Measurements from ENCODE around the gene COL4A6.

Gene COL4A6

DNA sequence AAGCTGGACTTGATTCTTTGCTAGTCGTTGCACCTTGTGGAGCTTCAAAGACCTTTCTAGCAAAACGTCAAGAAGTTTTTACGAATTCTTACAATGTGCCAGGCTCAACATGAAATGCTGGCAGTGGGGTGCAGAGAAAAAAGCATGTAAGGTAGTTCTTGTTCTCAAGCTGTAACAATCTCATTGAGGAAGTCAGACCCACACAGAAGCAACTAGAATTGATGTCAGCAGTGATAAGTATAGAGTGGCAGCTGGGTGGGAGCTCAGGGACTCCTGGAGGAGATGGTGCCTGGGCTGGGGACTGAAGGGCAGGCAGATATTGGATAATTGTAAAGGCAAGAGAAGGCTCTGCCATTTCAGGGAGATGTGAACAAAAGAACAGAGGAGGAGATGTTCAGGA lies 264.3 kb downstream of the COL4A6 start:
- H3K4me3 ChIP-seq (ENCODE audit: low read length): no peak overlapping the region
- DNase-seq (ENCODE audit: low read depth, low spot score): no peak

DNA sequence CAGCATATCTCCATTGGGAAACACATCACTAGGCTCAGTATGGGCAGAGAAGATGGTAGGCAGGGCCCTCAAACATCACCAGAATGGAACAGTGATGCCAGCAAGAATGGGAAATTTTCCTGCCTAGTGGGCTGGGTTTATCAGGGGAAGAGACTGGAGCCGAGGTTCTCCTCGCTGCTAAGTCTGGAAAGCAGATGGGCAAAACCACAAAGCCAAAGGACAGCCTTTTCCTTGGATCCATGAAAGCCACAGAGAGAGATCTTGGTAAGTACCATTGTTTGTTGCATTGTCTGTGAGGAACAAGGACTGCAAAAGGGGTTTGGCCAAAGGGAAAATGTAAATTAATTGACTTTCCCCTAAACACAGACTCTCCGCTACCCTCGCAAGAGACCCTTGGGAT lies 266.6 kb downstream of the COL4A6 start:
- no peak for DNase-seq (ENCODE audit: low read depth, low spot score)
- no peak overlapping the region for H3K4me3 ChIP-seq (ENCODE audit: low read length)

DNA sequence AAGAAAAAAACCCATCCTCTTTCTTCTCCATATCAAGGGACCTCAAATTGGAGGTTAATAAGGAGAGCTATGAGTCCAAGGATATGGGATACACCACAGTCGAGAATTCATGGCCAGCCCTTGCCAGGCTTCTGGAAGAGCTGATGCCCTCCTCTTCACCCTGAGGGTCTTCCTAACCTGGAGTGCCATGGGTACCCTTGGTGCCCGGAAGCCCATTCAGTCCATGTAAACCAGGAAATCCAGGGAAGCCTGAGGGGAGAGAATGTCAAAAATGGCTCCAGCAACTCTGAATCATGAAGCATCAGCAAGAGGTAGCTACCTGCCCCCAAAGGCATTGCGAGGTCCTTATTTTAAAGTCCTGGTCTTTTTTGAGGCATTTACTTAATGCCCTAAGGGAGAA lies 268.5 kb downstream of the COL4A6 start:
- H3K4me3 ChIP-seq (ENCODE audit: low read length): no peak overlapping the region
- no peak for DNase-seq (ENCODE audit: low read depth, low spot score)

DNA sequence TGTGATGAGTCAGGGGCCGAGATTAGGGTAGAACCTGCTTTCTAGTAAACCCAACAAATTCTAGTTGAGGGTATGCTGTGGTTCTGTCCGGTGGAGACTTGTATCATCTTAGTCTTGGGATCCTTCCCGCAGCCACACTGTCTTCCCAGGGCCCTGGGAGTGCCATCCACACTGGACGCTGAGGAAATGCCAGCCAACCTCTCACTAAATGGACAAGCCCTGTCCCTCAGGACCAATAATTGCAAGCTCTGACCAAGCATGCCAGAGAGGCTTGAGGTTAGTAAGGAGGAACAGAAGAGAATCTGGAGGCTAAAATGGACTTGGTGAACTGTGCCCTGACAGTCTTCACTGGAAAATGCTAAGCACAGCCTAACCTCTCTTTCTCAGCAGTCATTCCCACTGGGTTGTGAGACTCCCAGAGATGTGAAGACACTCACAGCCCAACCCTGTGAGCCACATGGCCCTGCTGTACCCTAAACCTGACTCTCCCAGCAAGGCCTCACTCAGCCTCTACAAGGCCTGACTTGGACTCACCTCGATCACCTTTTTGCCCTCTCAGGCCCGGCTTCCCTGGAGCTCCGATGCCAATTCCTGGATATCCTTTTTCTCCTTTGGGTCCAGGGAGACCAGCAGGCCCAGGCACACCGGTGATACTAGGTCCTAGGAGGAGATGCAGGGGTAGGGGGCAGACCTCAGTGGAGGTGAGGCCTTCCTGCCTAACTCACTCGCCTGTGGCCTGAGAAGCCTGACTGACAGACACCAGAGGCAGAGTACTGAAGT lies 269.1 kb downstream of the COL4A6 start:
- DNase-seq (ENCODE audit: low read depth, low spot score): no peak
- no peak overlapping the region for H3K4me3 ChIP-seq (ENCODE audit: low read length)

DNA sequence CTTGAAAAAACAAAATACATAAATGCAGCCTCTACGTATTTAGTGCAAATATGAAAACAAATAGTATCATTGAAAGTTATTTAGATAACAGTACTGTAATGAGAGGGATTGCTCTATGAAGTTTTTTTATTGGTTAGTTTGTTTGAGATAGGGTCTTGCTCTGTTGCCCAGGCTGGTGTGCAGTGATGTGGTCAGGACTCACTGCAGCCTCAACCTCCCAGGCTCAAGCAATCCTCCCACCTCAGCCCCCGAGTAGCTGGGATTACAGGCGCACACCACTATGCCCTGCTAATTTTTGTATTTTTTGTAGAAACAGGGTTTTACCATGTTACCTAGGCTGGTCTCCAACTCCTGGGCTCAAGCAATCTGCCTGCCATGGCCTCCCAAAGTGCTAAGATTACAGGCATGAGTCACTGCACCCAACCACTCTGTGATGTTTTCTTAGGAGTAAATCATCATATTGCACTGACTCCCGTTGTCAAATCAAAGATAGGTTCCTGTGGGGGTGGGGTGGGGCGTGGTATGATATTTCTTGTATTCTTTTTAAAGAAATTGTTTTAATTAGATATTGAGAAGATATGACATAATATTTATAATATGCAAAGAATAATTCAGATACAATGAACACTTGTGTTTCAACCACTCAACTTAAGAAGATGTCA lies 270.9 kb downstream of the COL4A6 start:
- no peak overlapping the region for H3K4me3 ChIP-seq (ENCODE audit: low read length)
- DNase-seq (ENCODE audit: low read depth, low spot score): no peak

DNA sequence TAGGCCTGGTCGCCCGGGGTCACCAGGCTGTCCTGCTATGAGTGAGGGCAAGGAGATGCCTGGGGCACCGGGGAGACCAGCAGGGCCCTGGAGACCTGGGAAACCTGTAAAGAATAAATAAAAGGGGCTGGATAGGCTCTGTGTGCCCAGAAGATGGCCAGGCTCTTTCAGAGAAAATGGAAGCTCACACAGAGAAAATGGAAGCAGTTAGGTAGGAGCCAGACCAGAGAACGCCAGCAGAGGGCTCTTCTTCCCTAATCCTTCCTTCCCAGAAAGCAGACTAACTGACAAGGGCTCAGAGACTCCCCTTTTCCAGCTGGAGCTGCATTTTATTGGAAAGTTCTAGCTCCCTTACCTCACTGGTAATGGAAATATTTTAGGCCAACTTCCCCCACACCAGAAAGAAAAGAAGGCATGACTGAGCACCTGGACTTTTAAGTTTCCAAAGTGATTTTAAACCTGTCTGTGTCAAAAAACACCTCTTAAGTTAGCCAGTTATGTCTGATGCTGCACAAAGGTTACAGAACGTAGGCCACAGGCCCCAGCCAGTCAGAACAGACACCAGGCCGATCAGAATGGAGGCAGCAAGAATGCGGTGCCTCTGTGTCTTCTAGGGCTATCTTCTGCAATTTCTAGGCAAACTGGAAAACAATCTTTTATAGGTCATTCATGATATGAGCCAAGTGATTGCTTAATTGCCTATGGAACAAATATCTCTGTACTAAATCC lies 272.7 kb downstream of the COL4A6 start:
- DNase-seq (ENCODE audit: low read depth, low spot score): no peak
- no peak overlapping the region for H3K4me3 ChIP-seq (ENCODE audit: low read length)

DNA sequence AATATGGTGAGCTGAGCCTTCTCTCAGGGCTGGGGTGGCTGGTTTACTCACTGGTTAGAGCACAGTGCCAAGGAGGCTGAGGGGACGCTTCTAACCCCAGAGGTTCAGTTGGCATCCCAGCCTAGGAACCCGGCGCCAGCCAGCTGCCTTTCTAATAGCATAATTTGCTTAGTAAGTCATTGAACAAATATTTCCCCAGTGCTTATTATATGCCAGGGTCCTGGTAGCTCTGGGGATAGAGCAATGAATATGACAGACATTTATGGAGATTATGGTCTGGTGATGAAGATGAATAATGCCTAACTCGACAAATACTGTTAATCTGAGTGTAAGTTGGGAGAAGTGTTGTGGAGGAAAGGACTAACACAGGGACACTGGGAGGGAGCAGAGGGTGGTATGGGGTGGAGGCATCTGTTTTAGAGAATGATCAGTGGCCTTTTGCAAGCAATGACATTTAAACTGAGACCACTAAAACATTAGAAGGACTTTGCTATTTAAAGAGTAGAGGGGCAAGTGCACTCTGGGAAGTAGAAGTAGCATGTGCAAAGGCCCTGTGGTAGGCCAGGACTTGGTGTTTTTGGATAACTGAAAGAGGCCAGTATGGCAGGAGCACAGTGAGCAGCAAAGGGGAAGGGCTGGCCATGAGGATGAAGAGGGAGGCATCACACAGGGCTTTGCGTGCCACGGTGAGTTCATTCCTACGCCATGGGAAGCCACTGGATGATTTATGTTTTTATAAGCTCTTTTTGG lies 274.7 kb downstream of the COL4A6 start:
- no peak for DNase-seq (ENCODE audit: low read depth, low spot score)
- no peak overlapping the region for H3K4me3 ChIP-seq (ENCODE audit: low read length)

DNA sequence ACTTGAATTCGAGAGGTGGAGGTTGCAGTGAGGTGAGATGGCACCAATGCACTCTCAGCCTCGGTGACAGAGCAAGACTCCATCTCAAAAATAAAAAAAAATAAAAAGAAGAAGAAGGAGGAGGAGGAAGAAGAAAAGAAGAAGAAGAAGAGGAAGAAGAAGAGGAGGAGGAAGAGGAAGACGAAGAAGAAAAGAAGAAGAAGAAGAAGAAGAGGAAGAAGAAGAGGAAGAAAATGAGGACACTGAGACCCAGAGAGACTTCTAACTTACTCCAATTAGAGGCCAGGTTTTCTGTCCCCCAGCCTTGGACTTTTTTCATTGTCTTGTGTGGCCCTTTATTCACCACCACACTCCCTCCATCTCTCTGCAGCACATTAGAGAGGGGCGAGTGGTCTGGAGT lies 276.0 kb downstream of the COL4A6 start:
- DNase-seq (ENCODE audit: low read depth, low spot score): no peak
- H3K4me3 ChIP-seq (ENCODE audit: low read length): no peak overlapping the region

DNA sequence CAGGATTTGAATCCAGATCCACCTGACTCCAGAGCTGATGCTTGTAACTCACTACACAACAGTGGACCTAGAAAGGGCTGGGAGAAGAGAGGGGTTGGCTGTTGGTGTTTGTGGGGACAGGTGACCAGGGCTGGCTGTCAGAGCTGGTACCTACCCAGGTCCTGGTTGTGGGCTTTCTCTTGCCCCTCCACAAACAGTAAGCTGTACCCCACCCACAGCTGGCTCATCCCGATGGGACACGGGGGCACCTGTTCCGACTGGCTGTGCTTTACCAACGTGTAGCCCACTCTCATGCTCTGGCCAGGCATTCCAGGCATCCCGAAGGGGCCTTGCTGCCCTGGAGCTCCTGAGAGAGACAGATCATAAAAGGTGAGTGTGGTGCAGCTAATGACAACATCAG lies 277.9 kb downstream of the COL4A6 start:
- no peak overlapping the region for H3K4me3 ChIP-seq (ENCODE audit: low read length)
- DNase-seq (ENCODE audit: low read depth, low spot score): no peak

DNA sequence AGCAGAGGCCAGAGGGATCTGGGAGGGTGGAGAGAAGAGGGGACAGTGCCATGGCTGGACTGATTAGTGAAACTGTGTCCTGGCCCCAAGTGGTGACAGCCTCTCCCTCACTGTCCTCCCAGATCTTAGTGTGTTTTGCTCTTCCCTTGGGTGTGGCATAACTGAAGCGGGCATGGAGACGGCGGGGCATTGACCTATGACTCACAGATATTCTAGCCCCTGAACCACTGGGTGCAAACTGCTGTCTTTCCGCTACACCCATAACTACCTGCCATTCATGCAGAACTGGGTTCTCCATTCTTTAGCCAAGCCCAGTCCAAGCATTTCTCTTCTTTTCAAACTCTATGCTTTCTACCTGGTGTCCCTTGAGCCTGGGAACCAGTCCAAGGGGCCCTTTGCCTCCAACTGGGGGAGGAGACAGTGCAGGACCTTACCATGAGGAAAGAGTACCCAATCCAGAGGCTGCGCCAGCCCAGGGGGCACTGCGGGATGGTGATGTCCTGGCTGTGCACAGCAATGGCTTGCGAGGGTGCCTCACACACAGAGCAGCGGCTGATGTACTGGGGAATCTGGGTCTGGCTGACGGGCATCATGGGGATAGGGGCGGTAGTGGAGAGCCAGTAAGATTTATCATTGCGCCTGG lies 279.1 kb downstream of the COL4A6 start:
- no peak for DNase-seq (ENCODE audit: low read depth, low spot score)
- H3K4me3 ChIP-seq (ENCODE audit: low read length): no peak overlapping the region

DNA sequence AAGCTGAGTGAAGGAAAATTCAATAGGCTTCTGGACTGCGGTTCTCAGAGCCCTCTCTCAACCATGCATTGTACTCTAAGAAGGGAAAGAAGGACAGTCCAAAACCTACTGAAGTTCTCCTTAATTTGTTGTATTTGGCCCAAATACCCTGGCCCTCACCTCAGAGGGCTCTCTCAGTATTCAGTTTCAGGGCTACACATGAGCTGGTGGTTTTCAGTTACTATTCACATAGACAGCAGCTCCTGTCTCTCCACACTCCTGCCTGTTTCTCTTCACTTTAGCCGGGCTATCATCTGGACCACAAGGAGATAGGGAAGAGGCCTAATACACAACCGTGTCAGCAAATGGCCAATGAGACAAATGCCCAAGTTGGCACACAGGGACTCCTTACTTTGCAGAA lies 280.6 kb downstream of the COL4A6 start:
- no peak for DNase-seq (ENCODE audit: low read depth, low spot score)
- H3K4me3 ChIP-seq (ENCODE audit: low read length): no peak overlapping the region

DNA sequence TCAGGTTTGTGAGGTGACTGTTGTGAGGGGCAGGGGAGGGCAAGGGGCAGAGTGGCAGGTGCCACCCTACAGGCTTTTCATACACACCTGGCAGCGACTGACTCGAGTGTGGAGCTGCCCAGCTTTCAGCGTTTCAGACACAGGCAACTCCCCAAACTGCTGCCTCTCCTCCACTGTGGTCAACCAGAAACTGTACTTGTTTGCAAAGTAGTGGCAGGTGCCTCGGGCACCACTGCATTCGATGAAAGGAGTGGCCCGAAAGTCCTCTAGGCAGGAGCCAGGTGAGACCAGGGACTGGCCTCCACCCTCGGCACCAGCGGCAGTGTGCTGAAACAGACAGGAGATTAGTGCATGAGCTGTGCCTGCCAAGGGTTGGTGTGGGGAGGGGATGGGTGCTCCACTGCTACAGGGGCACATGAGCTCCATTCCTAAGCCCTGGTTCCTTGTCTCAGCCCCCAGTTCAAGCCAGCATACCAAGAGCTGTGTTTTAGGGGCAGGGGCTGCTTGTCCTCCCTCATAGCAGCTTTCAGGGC lies 281.2 kb downstream of the COL4A6 start:
- H3K4me3 ChIP-seq (ENCODE audit: low read length): no peak overlapping the region
- DNase-seq (ENCODE audit: low read depth, low spot score): no peak

DNA sequence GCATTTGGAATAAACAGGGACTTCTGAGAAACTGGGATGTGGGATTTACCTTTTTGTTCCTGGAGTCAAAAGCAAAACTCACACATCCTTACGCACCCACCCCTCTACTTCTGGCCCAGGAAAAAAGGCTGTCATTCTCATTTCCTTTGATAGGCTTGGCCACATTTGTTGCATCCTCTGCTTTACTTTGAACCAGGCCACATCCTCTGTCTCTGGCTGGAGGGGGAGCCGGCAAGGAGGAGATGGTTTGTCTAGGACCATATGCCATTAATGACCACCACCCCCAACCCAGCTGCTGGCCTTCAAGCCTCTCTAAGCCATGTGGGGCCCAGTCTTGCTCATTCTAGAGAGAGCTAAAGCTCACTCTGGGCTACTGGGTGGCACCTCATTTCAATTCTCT lies 282.1 kb downstream of the COL4A6 start:
- DNase-seq (ENCODE audit: low read depth, low spot score): no peak
- no peak overlapping the region for H3K4me3 ChIP-seq (ENCODE audit: low read length)

DNA sequence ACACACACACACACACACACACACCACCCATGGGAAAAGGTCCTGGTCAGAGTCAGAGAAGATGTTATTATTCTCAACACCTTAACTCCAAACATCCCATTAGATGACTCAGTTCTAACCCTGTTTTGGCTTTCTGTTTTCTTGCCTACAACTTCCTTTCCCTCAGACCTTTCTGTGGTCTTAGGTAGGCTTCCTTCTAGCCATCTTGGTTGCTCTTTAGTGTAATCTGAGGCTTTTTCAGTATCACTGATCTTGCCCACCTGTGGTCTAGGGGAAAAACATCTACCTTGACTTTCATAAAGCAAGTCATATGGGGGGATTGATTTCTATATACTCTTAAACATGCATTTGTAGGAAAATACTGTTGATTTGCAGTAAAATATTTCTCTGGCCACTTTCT lies 289.7 kb downstream of the COL4A6 start:
- H3K4me3 ChIP-seq (ENCODE audit: low read length): no peak overlapping the region
- DNase-seq (ENCODE audit: low read depth, low spot score): peak; percentile 9

DNA sequence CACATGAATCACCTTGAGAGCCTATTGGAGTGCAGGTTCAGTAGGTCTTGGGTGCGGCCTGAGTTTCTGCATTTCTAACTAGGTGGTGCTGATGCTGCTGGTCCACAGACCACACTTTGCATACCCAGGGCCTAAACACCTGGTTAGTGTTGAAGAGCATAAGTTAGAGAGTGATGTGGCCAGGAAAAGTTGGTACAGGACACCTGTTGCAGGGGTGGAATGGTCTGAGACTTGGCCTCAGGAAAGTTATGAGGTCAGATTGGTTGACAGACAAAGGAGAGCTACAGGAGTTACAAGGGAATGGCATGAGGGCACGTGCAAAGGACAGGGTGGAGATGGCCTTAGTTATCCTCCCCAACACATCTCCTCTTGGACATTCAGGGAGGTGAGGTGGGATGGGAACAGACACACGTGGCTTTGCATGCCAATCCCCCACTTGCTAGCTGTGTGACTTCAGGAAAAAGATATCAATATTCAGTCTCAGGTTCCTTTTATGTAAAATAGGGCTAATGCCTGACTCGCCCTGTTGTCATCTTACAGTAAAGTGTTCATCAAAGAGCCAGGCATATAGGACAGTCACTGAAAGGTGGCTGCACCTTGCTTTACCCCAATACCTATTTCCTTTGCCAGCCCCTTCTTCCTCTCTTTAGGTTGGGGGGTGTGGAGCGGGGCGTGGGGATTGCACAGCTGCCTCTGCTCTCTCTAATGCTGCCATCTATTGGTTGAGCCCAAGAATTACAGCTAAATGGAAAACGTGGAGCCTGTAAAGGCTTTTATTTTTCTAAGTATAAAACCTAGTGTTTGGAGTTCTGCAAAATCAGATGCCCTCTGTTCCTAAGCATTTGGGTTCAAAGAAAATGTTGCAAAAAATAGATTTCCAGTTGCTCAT lies 299.2 kb downstream of the COL4A6 start:
- DNase-seq (ENCODE audit: low read depth, low spot score): peak; percentile 4
- H3K4me3 ChIP-seq (ENCODE audit: low read length): no peak overlapping the region

DNA sequence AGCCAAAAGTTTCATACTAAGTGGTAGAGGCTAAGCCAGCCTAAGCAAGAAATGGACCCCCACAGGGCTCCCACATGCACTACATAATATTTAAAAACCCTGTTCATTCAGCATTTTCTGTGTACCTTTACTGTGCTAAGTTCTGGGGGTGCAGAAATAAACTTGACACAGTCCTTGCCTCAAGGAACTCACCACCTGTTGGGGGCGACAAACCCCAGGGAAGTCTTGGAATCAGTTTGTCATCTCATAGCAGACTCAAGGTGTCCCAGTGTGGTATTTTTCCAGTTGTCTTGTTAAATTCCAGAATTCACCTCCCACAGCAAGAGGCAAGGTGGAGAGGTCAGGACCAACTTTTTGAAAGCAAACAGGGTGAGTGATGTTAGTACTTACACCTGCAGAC lies 303.5 kb downstream of the COL4A6 start:
- no peak overlapping the region for H3K4me3 ChIP-seq (ENCODE audit: low read length)

DNA sequence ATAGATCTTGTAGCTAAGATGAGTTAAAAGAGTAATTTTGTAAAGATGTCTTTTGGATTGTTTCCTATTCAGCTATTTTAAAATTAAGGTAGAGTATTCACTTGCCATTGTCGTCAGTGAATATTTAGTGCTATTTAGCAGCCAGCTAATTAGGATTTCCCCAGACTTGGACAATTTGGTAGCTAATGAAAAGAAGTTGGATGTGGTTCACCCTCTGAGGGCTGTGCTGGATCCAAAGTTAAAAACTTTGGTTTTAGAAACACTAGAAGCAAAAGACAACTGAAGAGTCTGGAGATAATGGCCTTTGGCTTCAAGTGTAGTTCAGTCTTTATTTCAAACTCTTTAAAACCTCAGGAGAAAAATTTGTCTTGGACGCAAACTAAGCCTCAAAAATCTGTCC lies 305.3 kb downstream of the COL4A6 start:
- DNase-seq (ENCODE audit: low read depth, low spot score): no peak
- no peak overlapping the region for H3K4me3 ChIP-seq (ENCODE audit: low read length)

More for the DNA sequence above, 303.5 kb downstream of the COL4A6 start:
- no peak for DNase-seq (ENCODE audit: low read depth, low spot score)

DNA sequence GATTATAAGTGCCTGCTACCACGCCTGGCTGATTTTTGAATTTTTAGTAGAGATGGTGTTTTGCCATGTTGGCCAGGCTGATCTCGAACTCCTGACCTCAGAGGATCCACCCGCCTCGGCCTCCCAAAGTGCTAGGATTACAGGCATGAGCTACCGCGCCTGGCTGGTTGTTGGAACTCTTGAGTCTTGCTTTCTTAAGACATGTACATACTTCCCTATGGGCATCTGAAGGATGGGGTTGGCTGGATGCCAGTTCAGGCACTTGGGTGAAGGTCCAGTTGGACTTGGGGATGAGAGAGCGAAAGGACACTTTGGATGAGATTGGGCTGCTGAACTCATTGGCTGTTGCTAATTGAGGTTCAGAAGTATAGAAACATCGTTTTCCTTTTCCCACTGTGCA lies 306.2 kb downstream of the COL4A6 start:
- H3K4me3 ChIP-seq (ENCODE audit: low read length): no peak overlapping the region
- DNase-seq (ENCODE audit: low read depth, low spot score): no peak

Measured in Jurkat, Clone E6-1 (cell line).